ENCODE measurements around the gene LEMD2. TPM values are rescaled to one million over a fixed set of nuclear protein-coding genes. Genes with fewer than 3 reads are reported as not detected.

The LEMD2 gene
- total RNA-seq, 4 donors from 2014 or later = 37.7 to 47.2 (median 42.3) TPM

- Histone ChIP-seq H3K36me3 (peaks cover 18 to 54% (median 42%) of the 10 kb centered on the region in 3 donors), H3K4me1 (peaks cover 19 to 56% (median 36%) of the 10 kb centered on the region in 3 donors), H3K27me3 (no peaks in the 10 kb centered on the region), H3K4me3 (peak overlapping the region in 2 of 4 donors; percentile 19 to 38), H3K27ac (peak overlapping the region; percentile 28 to 89 (median 76)), H3K9me3 (no peaks in the 10 kb centered on the region)
- intact Hi-C loops (cut with DNase I) = no loop called here
- whole genome bisulfite sequencing, 2 donors = 43 to 49% methylated on average over 4 to 6 of the region's 24 CpGs
- DNase-seq = no peak
- TF ChIP-seq POLR2A (IDR thresholded peaks at IDR 0.05) = no peak
- TF ChIP-seq CTCF (IDR thresholded peaks at IDR 0.05) = no peak
Measured at GRCh38 chr6:33772082-33772830, 16.7 kb downstream of the LEMD2 start.

DNA sequence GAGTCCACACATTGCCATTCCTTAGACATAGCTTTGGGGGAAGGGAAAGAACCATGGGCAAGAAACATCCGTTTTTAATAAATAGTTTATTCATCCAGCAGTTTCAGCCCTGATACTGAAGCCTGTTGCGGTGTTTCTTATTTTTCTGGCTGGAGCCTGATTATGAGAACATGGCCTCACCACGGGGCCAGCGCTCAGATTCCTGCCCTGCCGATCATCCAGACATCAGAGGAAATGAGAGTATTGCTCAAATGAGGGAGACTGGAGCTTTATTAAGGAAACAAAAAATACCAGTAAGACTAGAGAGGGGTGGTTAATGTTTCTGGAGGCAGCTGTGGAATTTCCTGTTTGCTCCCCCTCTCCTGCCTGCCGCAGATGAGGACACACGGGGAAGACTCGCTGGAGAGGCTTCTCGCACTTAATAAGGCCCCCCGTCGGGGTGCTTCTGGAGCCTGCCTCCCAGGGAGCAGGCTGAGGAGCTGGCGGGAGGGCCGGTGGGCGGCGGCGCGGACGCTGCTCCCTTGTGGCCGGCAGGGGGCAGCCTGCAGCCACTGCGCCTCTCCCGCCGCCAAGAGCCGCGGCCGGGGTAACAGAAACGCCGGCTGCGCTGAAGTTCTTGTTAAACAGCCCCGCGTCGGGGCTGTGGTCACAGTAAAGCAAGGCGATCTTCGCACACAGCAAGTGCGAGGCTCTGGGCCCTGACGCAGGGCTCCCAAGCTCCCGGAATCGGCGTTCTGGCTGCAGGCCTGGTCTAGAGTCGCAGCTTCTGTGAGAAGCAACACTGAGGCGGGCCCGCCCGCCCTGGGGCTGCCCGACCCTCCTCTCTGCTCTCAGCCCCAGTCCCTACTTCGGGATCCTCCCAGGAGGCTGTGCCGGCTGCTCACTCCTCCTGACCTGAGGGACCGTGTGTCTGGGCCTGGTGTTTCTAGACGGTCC is 17.5 kb downstream of the LEMD2 start:
- TF ChIP-seq POLR2A (IDR thresholded peaks at IDR 0.05) (peak in 2 of 4 donors; percentile 4 to 24), CTCF (IDR thresholded peaks at IDR 0.05) (peak; percentile 82 to 98 (median 96))
- no peak for DNase-seq
- Histone ChIP-seq H3K4me3 (peak overlapping the region in 2 of 4 donors; percentile 19 to 38), H3K9me3 (no peaks in the 10 kb centered on the region), H3K36me3 (peaks cover 10 to 46% (median 33%) of the 10 kb centered on the region in 3 donors), H3K27ac (peak overlapping the region; percentile 28 to 89 (median 76)), H3K4me1 (peaks cover 19 to 56% (median 36%) of the 10 kb centered on the region in 3 donors), H3K27me3 (no peaks in the 10 kb centered on the region)
- 23 to 26% methylated on average over 8 to 19 of the region's 47 CpGs for WGBS, 2 donors
- intact Hi-C loops (cut with DNase I) = no loop called here

GRCh38 chr6:33770833-33771145 is 18.1 kb downstream of the LEMD2 start:
- WGBS, 2 donors = 83% methylated on average over 1 of the region's 3 CpGs; no CpG with 5 or more reads in 1 of the 2 donors
- peaks cover 19 to 56% (median 36%) of the 10 kb centered on the region in 3 donors for H3K4me1 ChIP-seq

GRCh38 chr6:33770124-33770832 is 18.7 kb downstream of the LEMD2 start:
- H3K27me3 ChIP-seq = no peaks in the 10 kb centered on the region
- no peak for DNase-seq
- peaks cover 19 to 56% (median 36%) of the 10 kb centered on the region in 3 donors for H3K4me1 ChIP-seq
- peak overlapping the region; percentile 28 to 89 (median 76) for H3K27ac ChIP-seq
- TF ChIP-seq POLR2A (IDR thresholded peaks at IDR 0.05) = no peak
- no peak for TF ChIP-seq CTCF (IDR thresholded peaks at IDR 0.05)
- peaks cover 0 to 35% (median 22%) of the 10 kb centered on the region in 3 donors for H3K36me3 ChIP-seq
- H3K9me3 ChIP-seq = no peaks in the 10 kb centered on the region
- intact Hi-C loops (cut with DNase I) = no loop called here
- H3K4me3 ChIP-seq = no peak overlapping the region
- WGBS, 2 donors = 14 to 20% methylated on average over 7 to 10 of the region's 14 CpGs

More at GRCh38 chr6:33770833-33771145, 18.1 kb downstream of the LEMD2 start:
- Histone ChIP-seq H3K27ac (peak overlapping the region; percentile 28 to 89 (median 76)), H3K27me3 (no peaks in the 10 kb centered on the region), H3K4me3 (no peak overlapping the region), H3K36me3 (peaks cover 4 to 40% (median 27%) of the 10 kb centered on the region in 3 donors), H3K9me3 (no peaks in the 10 kb centered on the region)
- intact Hi-C loops (cut with DNase I) = no loop called here
- TF ChIP-seq POLR2A (IDR thresholded peaks at IDR 0.05) = no peak
- TF ChIP-seq CTCF (IDR thresholded peaks at IDR 0.05) = no peak
- no peak for DNase-seq

Data from esophagus squamous epithelium (tissue), 5 donors.